Measurements from ENCODE around the gene ZNF423. TPM values are rescaled to one million over a fixed set of nuclear protein-coding genes. Genes with fewer than 3 reads are reported as not detected.

Gene ZNF423
- 1 to 10 TPM in 2 of 4 donors, under 1 TPM in 2; 0.72 to 5.9 (median 1.1) TPM for total RNA-seq

- intact Hi-C loops (cut with DNase I), result no loop called here
- H3K4me3 ChIP-seq, result peak within 1 kb of the TSS; percentile 60 to 90 (median 71)
- peaks cover 0 to 83% (median 0%) of the 10 kb centered on the region in 4 donors for H3K27me3 ChIP-seq
- H3K27ac ChIP-seq, result peak within 1 kb of the TSS; percentile 77 to 97 (median 87)
- no peaks in the 10 kb centered on the region for H3K9me3 ChIP-seq
- 0 to 3% methylated on average over 9 to 29 of the region's 70 CpGs for WGBS, 2 donors
- no peaks in the 10 kb centered on the region for H3K36me3 ChIP-seq
- TF ChIP-seq, protein P1, sequence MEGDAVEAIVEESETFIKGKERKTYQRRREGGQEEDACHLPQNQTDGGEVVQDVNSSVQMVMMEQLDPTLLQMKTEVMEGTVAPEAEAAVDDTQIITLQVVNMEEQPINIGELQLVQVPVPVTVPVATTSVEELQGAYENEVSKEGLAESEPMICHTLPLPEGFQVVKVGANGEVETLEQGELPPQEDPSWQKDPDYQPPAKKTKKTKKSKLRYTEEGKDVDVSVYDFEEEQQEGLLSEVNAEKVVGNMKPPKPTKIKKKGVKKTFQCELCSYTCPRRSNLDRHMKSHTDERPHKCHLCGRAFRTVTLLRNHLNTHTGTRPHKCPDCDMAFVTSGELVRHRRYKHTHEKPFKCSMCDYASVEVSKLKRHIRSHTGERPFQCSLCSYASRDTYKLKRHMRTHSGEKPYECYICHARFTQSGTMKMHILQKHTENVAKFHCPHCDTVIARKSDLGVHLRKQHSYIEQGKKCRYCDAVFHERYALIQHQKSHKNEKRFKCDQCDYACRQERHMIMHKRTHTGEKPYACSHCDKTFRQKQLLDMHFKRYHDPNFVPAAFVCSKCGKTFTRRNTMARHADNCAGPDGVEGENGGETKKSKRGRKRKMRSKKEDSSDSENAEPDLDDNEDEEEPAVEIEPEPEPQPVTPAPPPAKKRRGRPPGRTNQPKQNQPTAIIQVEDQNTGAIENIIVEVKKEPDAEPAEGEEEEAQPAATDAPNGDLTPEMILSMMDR (IDR thresholded peaks at IDR 0.05), result no peak
- no peak for TF ChIP-seq POLR2A (IDR thresholded peaks at IDR 0.05)
- DNase-seq, result no peak
- peaks cover 27 to 70% (median 30%) of the 10 kb centered on the region in 3 donors for H3K4me1 ChIP-seq
Observed at GRCh38 chr16:49855822-49856671, at the start of gene ZNF423. Gene ZNF423, minus strand, starts transcription at chr16:49856112. Its CDS starts 338 bp downstream, at chr16:49855774.

- Histone ChIP-seq H3K36me3 (no peaks in the 10 kb centered on the region), H3K4me3 (no peak overlapping the region), H3K27me3 (peaks cover 0 to 4% (median 0%) of the 10 kb centered on the region in 4 donors), H3K4me1 (no peaks in the 10 kb centered on the region), H3K27ac (no peak overlapping the region), H3K9me3 (no peaks in the 10 kb centered on the region)
- DNase-seq, result no peak
- TF ChIP-seq, protein P1 (IDR thresholded peaks at IDR 0.05), result no peak
- no peak for TF ChIP-seq POLR2A (IDR thresholded peaks at IDR 0.05)
- intact Hi-C loops (cut with DNase I), result no loop called here
- 81 to 87% methylated on average over 8 to 9 of the region's 9 CpGs for WGBS, 2 donors
Observed at GRCh38 chr16:49904348-49905062, 48.6 kb upstream of the ZNF423 start.

DNA sequence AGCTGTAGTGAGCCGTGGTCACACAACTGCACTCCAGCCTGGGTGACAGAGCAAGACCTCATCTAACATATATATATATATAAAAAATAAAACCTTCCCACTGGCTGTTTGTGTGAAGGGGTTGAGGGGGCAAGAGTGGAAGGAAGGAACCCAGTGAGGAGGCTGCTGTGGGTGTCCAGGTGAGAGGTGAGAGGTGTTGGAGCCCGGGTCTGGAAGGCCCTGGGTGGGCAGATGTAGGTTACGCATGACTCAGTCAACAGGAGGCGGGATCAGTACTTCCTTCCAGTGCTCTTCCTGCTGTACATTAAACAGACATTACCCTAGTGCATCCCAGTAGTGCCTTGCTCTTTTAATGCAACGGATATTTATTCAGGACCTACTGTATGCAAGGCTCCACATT is 47.0 kb upstream of the ZNF423 start:
- DNase-seq, result no peak
- Histone ChIP-seq H3K4me3 (no peak overlapping the region), H3K4me1 (no peaks in the 10 kb centered on the region), H3K36me3 (no peaks in the 10 kb centered on the region), H3K27me3 (peaks cover 0 to 5% (median 0%) of the 10 kb centered on the region in 4 donors), H3K27ac (no peak overlapping the region), H3K9me3 (no peaks in the 10 kb centered on the region)
- intact Hi-C loops (cut with DNase I), result no loop called here
- TF ChIP-seq POLR2A (IDR thresholded peaks at IDR 0.05), result no peak
- TF ChIP-seq, protein P1 (IDR thresholded peaks at IDR 0.05), result no peak
- 55 to 70% methylated on average over 4 to 5 of the region's 5 CpGs for WGBS, 2 donors

DNA sequence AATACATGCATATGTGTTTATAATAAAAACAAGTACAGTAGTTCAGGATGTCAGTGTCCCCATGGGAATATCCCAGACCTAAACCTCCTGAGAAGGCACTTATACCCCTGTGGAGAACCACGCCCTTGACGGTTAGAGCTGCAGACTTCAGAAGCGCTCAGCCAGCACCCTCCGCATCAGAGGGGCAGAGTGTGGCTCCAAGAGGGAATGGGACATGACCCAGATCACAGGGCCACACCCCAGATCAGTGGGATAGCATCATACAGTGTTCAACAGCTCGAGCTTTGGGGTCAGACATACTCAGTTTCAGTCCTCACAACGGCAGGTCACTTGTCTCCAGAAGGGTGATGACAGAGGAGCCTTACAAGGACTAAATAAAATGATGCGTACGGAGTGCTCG is 45.8 kb upstream of the ZNF423 start:
- Histone ChIP-seq H3K4me3 (no peak overlapping the region), H3K27ac (no peak overlapping the region), H3K27me3 (peaks cover 0 to 14% (median 0%) of the 10 kb centered on the region in 4 donors), H3K4me1 (no peaks in the 10 kb centered on the region), H3K36me3 (no peaks in the 10 kb centered on the region), H3K9me3 (no peaks in the 10 kb centered on the region)
- DNase-seq, result no peak
- TF ChIP-seq, protein P1 (IDR thresholded peaks at IDR 0.05), result no peak
- no peak for TF ChIP-seq POLR2A (IDR thresholded peaks at IDR 0.05)
- 86 to 87% methylated on average over 9 of the region's 9 CpGs for WGBS, 2 donors
- intact Hi-C loops (cut with DNase I), result no loop called here

GRCh38 chr16:49900875-49901274 is 45.0 kb upstream of the ZNF423 start:
- intact Hi-C loops (cut with DNase I), result no loop called here
- no peaks in the 10 kb centered on the region for H3K9me3 ChIP-seq
- H3K36me3 ChIP-seq, result no peaks in the 10 kb centered on the region
- no peak for DNase-seq
- TF ChIP-seq, protein P1 (IDR thresholded peaks at IDR 0.05), result no peak
- no peak for TF ChIP-seq POLR2A (IDR thresholded peaks at IDR 0.05)
- no peak overlapping the region for H3K4me3 ChIP-seq
- peaks cover 0 to 17% (median 0%) of the 10 kb centered on the region in 4 donors for H3K27me3 ChIP-seq
- no peaks in the 10 kb centered on the region for H3K4me1 ChIP-seq
- 73 to 86% methylated on average over 6 to 7 of the region's 7 CpGs for WGBS, 2 donors
- no peak overlapping the region for H3K27ac ChIP-seq
